Liver (tissue), 9 donors: ENCODE results near the gene CMBL. TPM values are rescaled to one million over a fixed set of nuclear protein-coding genes. Genes with fewer than 3 reads are reported as not detected.

Experiments
- DNase-seq: peaks from one replicate; pipeline ENCODE4 v3.0.0-alpha.2; 2017; ENCODE audit warnings: low spot score
- H3K27ac ChIP-seq, 2 donors: one replicate each; pipeline ENCODE4 v1.7.0; 2013; ENCODE audit warnings: inconsistent platforms in 2 of 2, low read length in 2 of 2, control low read depth in 1 of 2, low read depth in 1 of 2, mild to moderate bottlenecking in 1 of 2
- H3K27me3 ChIP-seq, 4 donors: one replicate each; pipeline versions ENCODE4 v1.6.1 to v1.7.0; 2013; ENCODE audit warnings: low read length in 3 of 4, inconsistent platforms in 1 of 4, mild to moderate bottlenecking in 1 of 4, moderate library complexity in 1 of 4; ENCODE audit not compliant: control insufficient read depth in 4 of 4, insufficient read depth in 4 of 4
- H3K36me3 ChIP-seq, 4 donors: one replicate each; pipeline versions ENCODE4 v1.6.1 to v1.7.0; 2013; ENCODE audit warnings: low read length in 3 of 4, mild to moderate bottlenecking in 3 of 4, low read depth in 1 of 4, moderate library complexity in 1 of 4; ENCODE audit not compliant: control insufficient read depth in 4 of 4, insufficient read depth in 3 of 4
- H3K4me1 ChIP-seq, 4 donors: one replicate each; pipeline versions ENCODE4 v1.6.1 to v1.7.0; 2013; ENCODE audit warnings: low read length in 3 of 4, mild to moderate bottlenecking in 3 of 4, moderate library complexity in 1 of 4; ENCODE audit not compliant: control insufficient read depth in 4 of 4, insufficient read depth in 4 of 4
- H3K4me3 ChIP-seq, 3 donors: one replicate each; pipeline versions ENCODE4 v1.6.1 to v1.7.0; 2013; ENCODE audit warnings: low read length in 3 of 3, control low read depth in 1 of 3, low read depth in 1 of 3, mild to moderate bottlenecking in 1 of 3
- H3K9ac ChIP-seq, 2 donors: one replicate each; pipeline ENCODE4 v1.7.0; 2013; ENCODE audit warnings: low read length in 2 of 2, mild to moderate bottlenecking in 2 of 2, moderate library complexity in 2 of 2, control low read depth in 1 of 2, low read depth in 1 of 2
- H3K9me3 ChIP-seq, 4 donors: one replicate each; pipeline versions ENCODE4 v1.6.1 to v1.7.0; 2013; ENCODE audit warnings: low read length in 3 of 4; ENCODE audit not compliant: control insufficient read depth in 4 of 4
- ATF3 ChIP-seq: IDR thresholded peaks from 2 replicates; pipeline ENCODE4 v1.6.1; 2016; ENCODE audit warnings: antibody characterized with exemption
- CTCF ChIP-seq: fragments of 150-350 bp; IDR thresholded peaks from 2 replicates; pipeline ENCODE4 v1.5.1; 2017; ENCODE audit warnings: improper control_type of control experiment, low read depth, low read length; ENCODE audit not compliant: missing input control
- EGR1 ChIP-seq, 2 donors: IDR thresholded peaks; 2 replicates each; pipeline ENCODE4 v1.6.1; 2016 to 2018; ENCODE audit warnings: antibody characterized with exemption in 2 of 2, low read depth in 2 of 2
- FOXA1 ChIP-seq: IDR thresholded peaks from 2 replicates; pipeline ENCODE4 v1.6.1; 2016; ENCODE audit warnings: antibody characterized with exemption
- FOXA2 ChIP-seq: IDR thresholded peaks from 2 replicates; pipeline ENCODE4 v1.6.1; 2016; ENCODE audit warnings: antibody characterized with exemption
- GABPA ChIP-seq, 2 donors: IDR thresholded peaks in 1 of 2; conservative IDR thresholded peaks in 1 of 2; 2 replicates each; pipeline ENCODE4 v1.6.1; 2016; ENCODE audit warnings: antibody characterized with exemption in 2 of 2, mild to moderate bottlenecking in 1 of 2, moderate library complexity in 1 of 2
- HNF4A ChIP-seq, 2 donors: conservative IDR thresholded peaks; 2 replicates each; pipeline ENCODE4 v1.6.1; 2016; ENCODE audit warnings: antibody characterized with exemption in 2 of 2, mild to moderate bottlenecking in 2 of 2
- HNF4G ChIP-seq: IDR thresholded peaks from 2 replicates; pipeline ENCODE4 v1.6.1; 2016; ENCODE audit warnings: antibody characterized with exemption
- JUND ChIP-seq, 2 donors: IDR thresholded peaks; 2 replicates each; pipeline ENCODE4 v1.6.1; 2016; ENCODE audit warnings: antibody characterized with exemption in 2 of 2
- MAX ChIP-seq: IDR thresholded peaks from 2 replicates; pipeline ENCODE4 v1.6.1; 2016; ENCODE audit warnings: antibody characterized with exemption
- NR2F2 ChIP-seq: IDR thresholded peaks from 2 replicates; pipeline ENCODE4 v1.6.1; 2016; ENCODE audit warnings: antibody characterized with exemption
- RAD21 ChIP-seq, 2 donors: IDR thresholded peaks; 2 replicates each; pipeline ENCODE4 v1.6.1; 2016; ENCODE audit warnings: antibody characterized with exemption in 2 of 2, mild to moderate bottlenecking in 2 of 2
- REST ChIP-seq: IDR thresholded peaks from 2 replicates; pipeline ENCODE4 v1.6.1; 2016; ENCODE audit warnings: antibody characterized with exemption, mild to moderate bottlenecking
- RXRA ChIP-seq, 2 donors: IDR thresholded peaks; 2 replicates each; pipeline ENCODE4 v1.6.1; 2017 to 2018; ENCODE audit warnings: antibody characterized with exemption in 2 of 2, mild to moderate bottlenecking in 1 of 2
- SP1 ChIP-seq: IDR thresholded peaks from 2 replicates; pipeline ENCODE4 v1.6.1; 2018; ENCODE audit warnings: antibody characterized with exemption, mild to moderate bottlenecking
- TAF1 ChIP-seq: conservative IDR thresholded peaks from 2 replicates; pipeline ENCODE4 v1.6.1; 2016; ENCODE audit warnings: antibody characterized with exemption, mild to moderate bottlenecking
- YY1 ChIP-seq: IDR thresholded peaks from 2 replicates; pipeline ENCODE4 v1.6.1; 2016; ENCODE audit warnings: antibody characterized with exemption, mild to moderate bottlenecking
- ZBTB33 ChIP-seq: IDR thresholded peaks from 2 replicates; pipeline ENCODE4 v1.6.1; 2016; ENCODE audit warnings: antibody characterized with exemption
- WGBS: extraction: QIAGEN DNeasy Blood & Tissue Kit; methylation state at CpG from one replicate; pipeline ENCODE4 v1.1.7; 2013; 5-methylcytosine and 5-hydroxymethylcytosine counted together
- polyA plus RNA-seq, 2 donors: library from polyadenylated mRNA; stranded (reverse) in 1 of 2; unstranded in 1 of 2; fragments of 200-250 nt in 1 of 2; fragments of >200 nt in 1 of 2; fragmentation: Nextera tagmentation in 1 of 2; extraction: Ambion mirVana in 1 of 2; gene quantifications; one replicate each; pipeline versions ENCODE4 v1.2.1 to v1.2.3, GENCODE V29; 2013 to 2015
- total RNA-seq, 2 donors: library from RNA; depleted of rRNA; stranded (reverse); fragments of >200 nt; gene quantifications; one replicate each; pipeline ENCODE4 v1.2.3, GENCODE V29; 2014
- donor health status: healthy.
- donor health status: healthy.
- donor health status: healthy.
- donor health status: healthy.
- donor health status: healthy.

The CMBL gene
- total and polyA plus RNA-seq, 4 donors: 6.8 to 56.1 (median 41.7) TPM

- Histone ChIP-seq H3K9ac (no peak overlapping the region), H3K36me3 (peaks cover 8 to 48% (median 41%) of the 10 kb centered on the region in 4 donors), H3K27me3 (no peaks in the 10 kb centered on the region), H3K4me1 (peaks cover 0 to 25% (median 11%) of the 10 kb centered on the region in 4 donors), H3K4me3 (no peak overlapping the region), H3K9me3 (no peaks in the 10 kb centered on the region), H3K27ac (no peak overlapping the region)
- no peak for DNase-seq
- TF ChIP-seq SP1 (no peak), GABPA (IDR thresholded peaks at IDR 0.05 in 1 of 2, conservative IDR thresholded peaks at IDR 0.05 in 1 of 2) (no peak), TAF1 (no peak), YY1 (no peak), FOXA1 (no peak), HNF4A (conservative IDR thresholded peaks at IDR 0.05) (no peak)
- 77% methylated on average over 3 of the region's 3 CpGs for WGBS
Observed at GRCh38 chr5:10264604-10265003, 43.1 kb downstream of the CMBL start.

GRCh38 chr5:10262995-10263394 lies 44.7 kb downstream of the CMBL start:
- H3K27me3 ChIP-seq: no peaks in the 10 kb centered on the region
- H3K9me3 ChIP-seq: no peaks in the 10 kb centered on the region
- peak; percentile 52 for DNase-seq
- no peak overlapping the region for H3K9ac ChIP-seq
- 37% methylated on average over 11 of the region's 11 CpGs for WGBS
- peak; percentile 79 for TF ChIP-seq HNF4G
- TF ChIP-seq ZBTB33: no peak
- no peak for TF ChIP-seq TAF1
- TF ChIP-seq RXRA (IDR thresholded peaks at IDR 0.05): peak; percentile 87
- peak; percentile 92 to 95 for TF ChIP-seq HNF4A (conservative IDR thresholded peaks at IDR 0.05)
- TF ChIP-seq SP1: peak; percentile 82
- TF ChIP-seq EGR1 (IDR thresholded peaks at IDR 0.05; ENCODE audit: low read depth in 2 of 2): no peak
- peak; percentile 54 for TF ChIP-seq YY1
- TF ChIP-seq REST: no peak
- peak in 1 of 2 donors; percentile 53 for TF ChIP-seq JUND (IDR thresholded peaks at IDR 0.05)
- TF ChIP-seq RAD21 (IDR thresholded peaks at IDR 0.05): peak; percentile 17 to 40
- TF ChIP-seq NR2F2: peak; percentile 66
- TF ChIP-seq ATF3: no peak
- TF ChIP-seq CTCF: no peak
- peak; percentile 16 for TF ChIP-seq FOXA2
- peak; percentile 16 for TF ChIP-seq MAX
- TF ChIP-seq FOXA1: no peak
- no peak for TF ChIP-seq GABPA (IDR thresholded peaks at IDR 0.05 in 1 of 2, conservative IDR thresholded peaks at IDR 0.05 in 1 of 2)
- H3K4me1 ChIP-seq: peaks cover 0 to 25% (median 13%) of the 10 kb centered on the region in 4 donors
- H3K4me3 ChIP-seq: no peak overlapping the region
- H3K27ac ChIP-seq: no peak overlapping the region
- H3K36me3 ChIP-seq: peaks cover 14 to 63% (median 55%) of the 10 kb centered on the region in 4 donors
